Osteoblast (primary cell): Measurements from ENCODE around the gene GSTO1. TPM values are rescaled to one million over a fixed set of nuclear protein-coding genes. Genes with fewer than 3 reads are reported as not detected.

ENCODE experiments used
- DNase-seq: peaks from one replicate; pipeline ENCODE4 v3.0.0; 2011; ENCODE audit warnings: low spot score, mixed read lengths; ENCODE audit not compliant: insufficient read length; ENCODE audit errors: missing footprints
- H2AFZ ChIP-seq: 2 replicates; pipeline ENCODE4 v1.6.0; 2011; ENCODE audit warnings: mild to moderate bottlenecking, low read length
- H3K27ac ChIP-seq: 2 replicates; pipeline ENCODE4 v1.5.1; 2011; ENCODE audit warnings: mild to moderate bottlenecking, low read depth, low read length, moderate library complexity
- H3K27me3 ChIP-seq: 2 replicates; pipeline ENCODE4 v1.6.0; 2012; ENCODE audit warnings: mild to moderate bottlenecking, control low read depth, inconsistent platforms, low read length, moderate library complexity; ENCODE audit not compliant: insufficient read depth
- H3K36me3 ChIP-seq: 2 replicates; pipeline ENCODE4 v1.5.1; 2011; ENCODE audit warnings: mild to moderate bottlenecking, low read length, control low read depth, moderate library complexity; ENCODE audit not compliant: insufficient read depth
- H3K4me1 ChIP-seq: 2 replicates; pipeline ENCODE4 v1.5.1; 2011; ENCODE audit warnings: mild to moderate bottlenecking, low read length, control low read depth, moderate library complexity; ENCODE audit not compliant: insufficient read depth
- H3K4me2 ChIP-seq: 2 replicates; pipeline ENCODE4 v1.6.0; 2011; ENCODE audit warnings: mild to moderate bottlenecking, low read length; ENCODE audit not compliant: insufficient read depth
- H3K4me3 ChIP-seq: fragments of 200-600 bp; sonication (generic); 3 replicates; pipeline ENCODE4 v1.5.1; 2012; ENCODE audit warnings: mild to moderate bottlenecking, low read length, inconsistent platforms; ENCODE audit not compliant: insufficient read depth
- H3K79me2 ChIP-seq: 2 replicates; pipeline ENCODE4 v1.6.0; 2012; ENCODE audit warnings: mild to moderate bottlenecking, low read length, control low read depth, inconsistent platforms; ENCODE audit not compliant: insufficient read depth
- H3K9me3 ChIP-seq: 2 replicates; pipeline ENCODE4 v1.5.1; 2011; ENCODE audit warnings: low read depth, low read length, control low read depth
- H4K20me1 ChIP-seq: 2 replicates; pipeline ENCODE4 v1.6.0; 2012; ENCODE audit warnings: mild to moderate bottlenecking, low read length, control low read depth; ENCODE audit not compliant: insufficient read depth
- total RNA-seq: library from RNA; depleted of rRNA; stranded (reverse); fragments of >200 nt; gene quantifications from 2 replicates; pipeline ENCODE4 v1.2.3, GENCODE V29; 2012
- TF ChIP-seq, protein P1 (sequence below): IDR thresholded peaks from 2 replicates; pipeline ENCODE4 v1.5.1; 2011; ENCODE audit warnings: mild to moderate bottlenecking, low read depth, low read length, moderate library complexity; ENCODE audit errors: extremely low read depth

GSTO1 gene
- total RNA-seq, 1 donor: 149 TPM

DNA sequence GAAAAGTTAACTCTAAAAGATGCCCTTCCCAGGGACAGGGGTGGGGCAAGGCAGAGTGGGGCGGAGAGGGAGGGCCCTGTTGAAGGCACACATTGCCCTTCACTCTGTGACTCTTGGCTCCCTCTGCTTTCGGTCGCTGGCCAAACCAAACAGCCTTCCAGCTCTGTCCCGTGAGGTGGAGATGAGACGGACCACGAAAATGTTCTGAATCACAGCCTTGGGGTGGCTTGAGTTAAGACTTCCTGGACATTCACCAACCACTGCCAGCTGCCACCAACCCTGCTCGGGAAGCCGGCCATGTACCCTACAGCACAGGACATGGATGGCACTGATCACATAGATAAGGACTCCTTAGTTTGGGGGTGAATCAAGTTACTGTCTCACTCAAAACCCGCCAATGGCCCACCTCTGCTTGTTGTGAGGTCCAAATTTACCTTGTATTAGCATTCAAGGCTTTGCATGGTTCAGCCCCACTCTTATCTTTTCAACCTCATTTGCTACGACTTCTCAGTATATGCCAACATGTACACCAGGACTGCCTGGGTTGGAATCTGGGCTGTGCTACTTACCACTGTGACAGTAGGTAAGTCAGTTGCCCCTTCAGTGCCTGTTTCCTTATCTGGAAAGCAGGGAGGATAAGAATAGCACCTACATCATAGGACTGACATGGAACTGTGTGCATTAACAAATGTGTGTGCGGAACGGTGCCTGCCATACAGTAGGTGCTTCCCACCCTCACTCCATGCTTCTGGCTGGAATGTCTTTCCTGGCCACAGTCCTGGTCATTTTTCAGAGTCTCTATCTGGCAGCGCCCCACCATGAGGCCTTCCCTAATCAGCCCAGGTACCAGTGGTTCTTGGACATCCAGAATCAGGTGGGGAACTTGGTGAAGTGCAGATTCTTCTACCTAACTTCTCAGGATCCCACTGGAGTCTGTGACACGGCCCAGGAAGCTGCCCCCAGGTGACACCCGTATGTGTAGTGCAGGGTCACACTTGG is 55.6 kb downstream of the GSTO1 start:
- Histone ChIP-seq H3K4me2 (peak overlapping the region; percentile 59), H4K20me1 (no peaks in the 10 kb centered on the region), H3K27ac (peak overlapping the region; percentile 91), H3K27me3 (no peaks in the 10 kb centered on the region), H3K36me3 (peaks cover 50% of the 10 kb centered on the region), H3K79me2 (peaks cover 55% of the 10 kb centered on the region), H3K4me1 (peaks cover 43% of the 10 kb centered on the region), H3K9me3 (no peaks in the 10 kb centered on the region), H3K4me3 (peak overlapping the region; percentile 2), H2AFZ (no peak overlapping the region)
- TF ChIP-seq, protein P1, sequence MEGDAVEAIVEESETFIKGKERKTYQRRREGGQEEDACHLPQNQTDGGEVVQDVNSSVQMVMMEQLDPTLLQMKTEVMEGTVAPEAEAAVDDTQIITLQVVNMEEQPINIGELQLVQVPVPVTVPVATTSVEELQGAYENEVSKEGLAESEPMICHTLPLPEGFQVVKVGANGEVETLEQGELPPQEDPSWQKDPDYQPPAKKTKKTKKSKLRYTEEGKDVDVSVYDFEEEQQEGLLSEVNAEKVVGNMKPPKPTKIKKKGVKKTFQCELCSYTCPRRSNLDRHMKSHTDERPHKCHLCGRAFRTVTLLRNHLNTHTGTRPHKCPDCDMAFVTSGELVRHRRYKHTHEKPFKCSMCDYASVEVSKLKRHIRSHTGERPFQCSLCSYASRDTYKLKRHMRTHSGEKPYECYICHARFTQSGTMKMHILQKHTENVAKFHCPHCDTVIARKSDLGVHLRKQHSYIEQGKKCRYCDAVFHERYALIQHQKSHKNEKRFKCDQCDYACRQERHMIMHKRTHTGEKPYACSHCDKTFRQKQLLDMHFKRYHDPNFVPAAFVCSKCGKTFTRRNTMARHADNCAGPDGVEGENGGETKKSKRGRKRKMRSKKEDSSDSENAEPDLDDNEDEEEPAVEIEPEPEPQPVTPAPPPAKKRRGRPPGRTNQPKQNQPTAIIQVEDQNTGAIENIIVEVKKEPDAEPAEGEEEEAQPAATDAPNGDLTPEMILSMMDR: no peak
- DNase-seq: peak; percentile 98

DNA sequence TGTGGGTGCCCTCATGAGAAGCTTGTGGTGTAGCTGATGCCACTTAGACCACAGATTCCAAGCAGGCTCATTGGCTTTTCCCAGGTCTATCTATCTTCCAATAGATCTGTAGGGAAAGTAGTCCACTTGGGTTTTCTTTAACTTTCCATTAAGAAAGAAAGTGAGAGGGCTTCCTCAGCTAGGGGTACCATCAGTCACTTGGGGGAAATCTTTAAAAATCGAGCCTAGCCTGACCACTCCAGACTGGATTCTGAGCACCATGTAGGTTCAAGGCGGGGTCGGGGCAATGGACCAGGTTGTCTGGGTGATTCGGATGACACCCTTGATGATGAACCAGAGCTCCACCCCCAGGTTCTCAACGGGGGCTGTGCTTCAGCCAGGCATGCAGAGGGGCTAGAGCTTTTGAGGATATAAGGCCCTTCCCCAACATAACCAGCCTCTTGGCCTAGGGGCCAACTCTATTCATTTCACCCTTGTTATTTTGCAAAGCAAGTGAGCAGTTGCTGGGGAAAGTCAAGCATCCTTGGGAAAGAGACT is 56.6 kb downstream of the GSTO1 start:
- Histone ChIP-seq H3K4me2 (no peak overlapping the region), H4K20me1 (peaks cover 6% of the 10 kb centered on the region), H3K9me3 (no peaks in the 10 kb centered on the region), H3K27ac (peak overlapping the region; percentile 91), H3K27me3 (no peaks in the 10 kb centered on the region), H3K4me1 (peaks cover 39% of the 10 kb centered on the region), H2AFZ (no peak overlapping the region), H3K79me2 (peaks cover 65% of the 10 kb centered on the region), H3K4me3 (no peak overlapping the region), H3K36me3 (peaks cover 60% of the 10 kb centered on the region)
- TF ChIP-seq, protein P1: no peak
- DNase-seq: no peak

DNA sequence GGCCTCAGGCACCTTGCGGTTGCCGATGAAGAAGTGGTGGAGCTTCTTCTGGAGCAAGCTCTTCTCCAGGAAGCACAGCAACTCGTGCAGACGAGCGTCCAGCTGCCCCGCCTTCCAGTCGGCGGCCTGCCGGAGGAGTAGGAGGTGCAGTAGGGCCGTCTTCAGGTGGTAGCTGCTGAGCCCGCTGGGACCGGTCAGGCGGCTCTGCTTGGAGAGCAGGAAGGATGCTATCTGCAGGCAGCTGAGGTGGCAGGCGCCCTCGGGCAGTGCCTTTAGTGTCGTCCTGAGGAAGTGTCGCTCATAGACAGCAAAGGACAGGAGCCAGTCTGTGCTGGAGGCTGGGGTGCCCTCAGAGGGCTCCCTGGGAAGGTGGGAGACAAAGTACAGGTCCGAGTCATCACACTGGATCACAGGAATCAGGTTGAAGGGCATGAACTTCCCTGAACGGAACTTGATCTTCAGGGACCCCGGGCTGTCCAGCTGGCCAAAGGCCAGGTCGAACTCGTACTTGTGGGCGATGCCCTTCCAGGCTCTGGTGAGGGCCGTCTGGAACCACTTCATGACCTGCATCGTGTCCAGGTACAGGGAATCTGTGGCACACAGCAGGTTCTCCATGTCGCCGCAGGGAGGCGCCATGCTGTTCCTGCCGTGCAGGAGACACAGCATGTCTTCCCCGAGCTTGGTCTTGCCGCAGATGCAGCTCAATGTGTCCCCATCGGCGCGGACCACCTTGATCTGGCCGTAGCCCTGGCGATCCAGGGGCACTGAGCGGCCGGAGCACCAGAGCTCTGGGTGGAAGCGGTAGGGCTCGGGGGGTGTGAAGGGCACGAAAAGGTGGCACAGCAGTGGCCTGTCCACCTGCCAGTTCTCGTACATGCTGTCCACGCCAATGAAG is 60.1 kb downstream of the GSTO1 start:
- H3K79me2 ChIP-seq: peaks cover 97% of the 10 kb centered on the region
- TF ChIP-seq, protein P1: no peak
- no peaks in the 10 kb centered on the region for H3K27me3 ChIP-seq
- no peak overlapping the region for H3K27ac ChIP-seq
- H3K4me1 ChIP-seq: peaks cover 44% of the 10 kb centered on the region
- DNase-seq: no peak
- no peak overlapping the region for H2AFZ ChIP-seq
- H3K4me2 ChIP-seq: no peak overlapping the region
- no peaks in the 10 kb centered on the region for H3K9me3 ChIP-seq
- peaks cover 38% of the 10 kb centered on the region for H4K20me1 ChIP-seq
- H3K4me3 ChIP-seq: no peak overlapping the region
- H3K36me3 ChIP-seq: peaks cover 83% of the 10 kb centered on the region
